Keratinocyte (primary cell): ENCODE data around the gene PPEF1.

Experiments used
- CTCF ChIP-seq, 3 experiments: IDR thresholded peaks in 1 of 3; conservative IDR thresholded peaks in 1 of 3; optimal IDR thresholded peaks in 1 of 3; 2 replicates in 2 of 3; 3 replicates in 1 of 3; pipeline versions ENCODE3 to v1.5.1; 2011; ENCODE audit warnings: low read length in 3 of 3, mild to moderate bottlenecking in 3 of 3, moderate library complexity in 2 of 3, control low read depth in 1 of 3, inconsistent platforms in 1 of 3; ENCODE audit not compliant: insufficient read depth in 2 of 3; ENCODE audit errors: extremely low read depth in 1 of 3
- EZH2 ChIP-seq: IDR thresholded peaks from one replicate; pipeline ENCODE4 v1.6.1; 2012; ENCODE audit warnings: inconsistent platforms, mild to moderate bottlenecking, low read length, moderate library complexity

- TF ChIP-seq CTCF (optimal IDR thresholded peaks at IDR 0.05 in 1 of 3, IDR thresholded peaks at IDR 0.05 in 1 of 3, conservative IDR thresholded peaks at IDR 0.05 in 1 of 3; ENCODE audit: extremely low read depth in 1 of 3, insufficient read depth in 2 of 3, low read length in 3 of 3) (no peak), EZH2 (no peak)
Observed at GRCh38 chrX:18875256-18875878, 167.9 kb downstream of the PPEF1 start.
